B cell (primary cell): Measurements from ENCODE around the gene TAS2R14.

Source experiments
- CTCF ChIP-seq: fragments of 200-600 bp; IDR thresholded peaks from one replicate; pipeline ENCODE4 v1.8.0; 2022; ENCODE audit warnings: antibody characterized with exemption, mild to moderate bottlenecking
- EZH2 ChIP-seq: IDR thresholded peaks from 2 replicates; pipeline ENCODE4 v1.6.1; 2012; ENCODE audit warnings: borderline replicate concordance, low read depth, mild to moderate bottlenecking, moderate library complexity, low read length; ENCODE audit not compliant: insufficient read depth, poor library complexity, severe bottlenecking

- no peak for TF ChIP-seq CTCF
- no peak for TF ChIP-seq EZH2
These were observed 21.1 kb upstream of the TAS2R14 start for GRCh38 chr12:10960211-10960610.
